Small intestine (tissue), 7 donors: ENCODE results near the gene LIPC. TPM values are rescaled to one million over a fixed set of nuclear protein-coding genes. Genes with fewer than 3 reads are reported as not detected.

Experiments used
- DNase-seq, 2 donors: peaks; one replicate each; pipeline versions ENCODE4 v3.0.0 to v3.0.0-alpha.2; 2013
- FAIRE-seq: peaks from 2 replicates; lab custom pipeline; 2012; peaks lifted over from hg19 to GRCh38; lab: Jason Lieb, UNC
- H3K27ac ChIP-seq, 3 donors: one replicate each; pipeline ENCODE4 v1.5.1; 2013; ENCODE audit warnings: low read length in 2 of 3, mild to moderate bottlenecking in 2 of 3, control low read depth in 1 of 3, inconsistent platforms in 1 of 3, low read depth in 1 of 3, moderate library complexity in 1 of 3
- H3K27me3 ChIP-seq, 3 donors: one replicate each; pipeline ENCODE4 v1.6.1; 2013; ENCODE audit warnings: low read length in 3 of 3, inconsistent platforms in 1 of 3; ENCODE audit not compliant: control insufficient read depth in 3 of 3, insufficient read depth in 3 of 3
- H3K36me3 ChIP-seq, 3 donors: one replicate each; pipeline ENCODE4 v1.6.1; 2013; ENCODE audit warnings: low read length in 3 of 3, inconsistent platforms in 1 of 3, low read depth in 1 of 3, mild to moderate bottlenecking in 1 of 3, moderate library complexity in 1 of 3; ENCODE audit not compliant: control insufficient read depth in 3 of 3, insufficient read depth in 2 of 3
- H3K4me1 ChIP-seq, 3 donors: one replicate each; pipeline ENCODE4 v1.6.1; 2013; ENCODE audit warnings: low read length in 2 of 3, inconsistent platforms in 1 of 3, low read depth in 1 of 3, mild to moderate bottlenecking in 1 of 3, moderate library complexity in 1 of 3; ENCODE audit not compliant: control insufficient read depth in 3 of 3, insufficient read depth in 2 of 3
- H3K4me3 ChIP-seq, 3 donors: one replicate each; pipeline ENCODE4 v1.5.1; 2013; ENCODE audit warnings: low read length in 3 of 3, control low read depth in 1 of 3, inconsistent platforms in 1 of 3, low read depth in 1 of 3, mild to moderate bottlenecking in 1 of 3, moderate library complexity in 1 of 3
- H3K9me3 ChIP-seq, 2 donors: one replicate each; pipeline ENCODE4 v1.6.1; 2013; ENCODE audit warnings: low read depth in 1 of 2, low read length in 1 of 2; ENCODE audit not compliant: control insufficient read depth in 2 of 2, insufficient read depth in 1 of 2
- WGBS, 3 donors: extraction: QIAGEN DNeasy Blood & Tissue Kit; methylation state at CpG; one replicate each; pipeline ENCODE4 v1.1.7; 2013; 5-methylcytosine and 5-hydroxymethylcytosine counted together
- polyA plus RNA-seq, 4 donors: library from polyadenylated mRNA; stranded (reverse) in 3 of 4; unstranded in 1 of 4; fragments of 200-250 nt in 3 of 4; fragments of 120-200 nt in 1 of 4; gene quantifications; one replicate each; pipeline versions ENCODE4 v1.2.1 to v1.2.3, GENCODE V29; 2013
- donor health status: healthy with polysubstance abuse.
- donor health status: control.
- donor health status: control.
- donor health status: Bipolar disorder and iron deficiency.
- donor health status: healthy.

The LIPC gene
- polyA plus RNA-seq, 4 donors = 0.07 to 2.0 (median 1.2) TPM

DNA sequence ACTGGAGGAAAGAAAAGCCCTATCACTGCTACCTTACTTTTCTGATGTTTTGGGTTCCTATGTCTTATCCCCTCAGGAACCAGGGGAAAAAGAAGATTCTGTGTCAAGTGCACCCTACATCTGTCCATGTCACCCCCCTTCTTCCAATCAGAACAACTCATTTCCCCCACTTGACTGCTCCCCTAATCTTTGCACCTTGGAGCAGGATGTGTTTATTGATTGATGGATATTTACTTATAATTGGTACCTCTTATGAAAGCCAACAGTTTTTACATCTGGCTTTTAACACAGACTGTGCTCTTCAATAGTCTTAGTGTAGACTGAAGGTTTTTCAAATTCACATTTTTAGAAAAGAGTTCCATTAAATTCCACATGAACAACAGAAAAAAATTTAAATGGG lies 33.3 kb downstream of the LIPC start:
- no peak for DNase-seq
- Histone ChIP-seq H3K9me3 (no peaks in the 10 kb centered on the region), H3K36me3 (no peaks in the 10 kb centered on the region), H3K4me3 (no peak overlapping the region), H3K27me3 (no peaks in the 10 kb centered on the region), H3K27ac (no peak overlapping the region), H3K4me1 (peaks cover 0 to 11% (median 0%) of the 10 kb centered on the region in 3 donors)
- no peak for FAIRE-seq

DNA sequence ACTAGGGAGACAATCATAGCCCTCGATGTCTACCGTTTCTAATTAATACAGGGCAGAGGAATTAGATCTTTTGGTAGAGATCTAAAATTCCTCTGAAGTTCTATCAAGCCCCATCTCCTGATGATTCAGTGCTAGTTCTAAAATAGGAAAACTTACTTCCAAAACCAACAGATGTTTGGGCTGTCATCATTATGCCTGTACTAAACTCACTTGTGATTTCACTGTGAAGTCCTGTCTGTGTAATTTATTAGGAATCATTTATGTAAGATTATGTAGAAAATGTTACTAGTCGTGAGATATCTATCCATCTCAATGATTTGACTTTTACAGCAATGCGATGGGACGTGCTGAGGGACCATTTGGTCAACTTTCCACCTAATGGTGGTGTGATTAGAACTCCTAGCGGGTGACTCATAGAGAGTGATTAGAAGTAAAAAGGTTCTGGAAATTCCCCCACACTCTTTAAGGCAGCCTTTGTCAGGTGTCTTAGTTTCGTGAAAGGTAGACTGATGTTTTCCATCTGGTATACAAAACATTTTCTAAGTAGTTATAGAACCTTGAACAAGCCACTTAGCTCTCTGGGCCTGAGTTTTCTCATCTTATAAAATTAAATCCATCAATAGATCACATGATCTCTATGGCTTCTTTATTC lies 34.2 kb downstream of the LIPC start:
- Histone ChIP-seq H3K27me3 (no peaks in the 10 kb centered on the region), H3K27ac (no peak overlapping the region), H3K9me3 (no peaks in the 10 kb centered on the region), H3K4me3 (no peak overlapping the region), H3K4me1 (peaks cover 0 to 6% (median 0%) of the 10 kb centered on the region in 3 donors), H3K36me3 (no peaks in the 10 kb centered on the region)
- DNase-seq (no peak), FAIRE-seq (no peak)
- 85 to 87% (median 86%) methylated on average over 7 of the region's 7 CpGs for WGBS, 3 donors

- Histone ChIP-seq H3K36me3 (no peaks in the 10 kb centered on the region), H3K9me3 (no peaks in the 10 kb centered on the region), H3K4me3 (no peak overlapping the region), H3K27ac (no peak overlapping the region), H3K27me3 (no peaks in the 10 kb centered on the region), H3K4me1 (peaks cover 0 to 6% (median 0%) of the 10 kb centered on the region in 3 donors)
- DNase-seq (no peak), FAIRE-seq (no peak)
- WGBS, 3 donors = 94 to 96% (median 94%) methylated on average over 2 of the region's 2 CpGs
Observed at GRCh38 chr15:58466566-58466965, 34.8 kb downstream of the LIPC start.

DNA sequence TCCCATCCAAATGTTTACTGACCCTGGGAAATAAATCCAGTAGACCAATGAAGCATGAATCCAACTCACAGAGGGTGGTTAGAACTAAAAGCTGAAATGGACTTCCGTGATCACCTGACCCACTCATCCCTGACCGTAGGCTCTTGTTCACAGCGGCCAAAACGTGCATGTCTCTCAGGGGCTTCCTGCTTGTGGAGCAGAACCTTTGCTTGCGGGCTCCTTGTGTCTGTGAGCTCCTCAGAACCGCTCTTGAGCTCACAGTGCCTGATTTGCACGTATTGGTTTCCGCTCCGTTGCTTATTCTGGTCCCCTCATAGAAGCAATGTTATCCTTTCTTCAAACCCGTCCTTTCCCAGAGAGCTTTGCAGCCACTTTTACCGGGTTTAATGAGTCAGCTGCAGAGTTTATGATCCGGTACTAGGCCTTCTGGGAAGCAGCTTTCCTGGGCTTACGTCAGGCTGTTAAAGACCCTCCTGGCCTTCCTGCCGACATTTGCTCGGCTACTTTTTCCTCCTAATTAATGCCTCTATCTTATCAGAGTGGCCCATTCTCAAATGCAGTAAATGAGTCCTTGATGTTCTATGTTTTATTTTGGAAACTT lies 35.4 kb downstream of the LIPC start:
- no peaks in the 10 kb centered on the region for H3K9me3 ChIP-seq
- DNase-seq (peak in 1 of 2 donors; percentile 46), FAIRE-seq (no peak)
- peaks cover 0 to 6% (median 0%) of the 10 kb centered on the region in 3 donors for H3K4me1 ChIP-seq
- no peaks in the 10 kb centered on the region for H3K36me3 ChIP-seq
- peak overlapping the region in 1 of 3 donors; percentile 34 for H3K27ac ChIP-seq
- H3K4me3 ChIP-seq = no peak overlapping the region
- no peaks in the 10 kb centered on the region for H3K27me3 ChIP-seq
- 71 to 82% (median 75%) methylated on average over 15 of the region's 15 CpGs for WGBS, 3 donors

GRCh38 chr15:58467722-58468423 lies 36.1 kb downstream of the LIPC start:
- H3K27me3 ChIP-seq = no peaks in the 10 kb centered on the region
- WGBS, 3 donors = 69 to 82% (median 76%) methylated on average over 9 of the region's 9 CpGs
- H3K9me3 ChIP-seq = no peaks in the 10 kb centered on the region
- H3K36me3 ChIP-seq = no peaks in the 10 kb centered on the region
- no peak overlapping the region for H3K27ac ChIP-seq
- DNase-seq (peak in 1 of 2 donors; percentile 43), FAIRE-seq (no peak)
- H3K4me3 ChIP-seq = no peak overlapping the region
- peaks cover 0 to 2% (median 1%) of the 10 kb centered on the region in 3 donors for H3K4me1 ChIP-seq

- FAIRE-seq = no peak
- no peaks in the 10 kb centered on the region for H3K9me3 ChIP-seq
- H3K4me3 ChIP-seq = no peak overlapping the region
- DNase-seq = peak; percentile 40 to 54
- no peaks in the 10 kb centered on the region for H3K36me3 ChIP-seq
- no peaks in the 10 kb centered on the region for H3K27me3 ChIP-seq
- no peak overlapping the region for H3K27ac ChIP-seq
- peaks cover 0 to 12% (median 2%) of the 10 kb centered on the region in 3 donors for H3K4me1 ChIP-seq
- WGBS, 3 donors = 63 to 72% (median 64%) methylated on average over 11 of the region's 11 CpGs
Observed at GRCh38 chr15:58469432-58470353, 37.9 kb downstream of the LIPC start.

GRCh38 chr15:58471348-58471747 lies 39.6 kb downstream of the LIPC start:
- peaks cover 2 to 20% (median 13%) of the 10 kb centered on the region in 3 donors for H3K4me1 ChIP-seq
- DNase-seq (no peak), FAIRE-seq (no peak)
- no peak overlapping the region for H3K4me3 ChIP-seq
- H3K27me3 ChIP-seq = no peaks in the 10 kb centered on the region
- no peaks in the 10 kb centered on the region for H3K9me3 ChIP-seq
- H3K36me3 ChIP-seq = no peaks in the 10 kb centered on the region
- no peak overlapping the region for H3K27ac ChIP-seq
- 92 to 100% (median 97%) methylated on average over 1 of the region's 1 CpG for WGBS, 3 donors

DNA sequence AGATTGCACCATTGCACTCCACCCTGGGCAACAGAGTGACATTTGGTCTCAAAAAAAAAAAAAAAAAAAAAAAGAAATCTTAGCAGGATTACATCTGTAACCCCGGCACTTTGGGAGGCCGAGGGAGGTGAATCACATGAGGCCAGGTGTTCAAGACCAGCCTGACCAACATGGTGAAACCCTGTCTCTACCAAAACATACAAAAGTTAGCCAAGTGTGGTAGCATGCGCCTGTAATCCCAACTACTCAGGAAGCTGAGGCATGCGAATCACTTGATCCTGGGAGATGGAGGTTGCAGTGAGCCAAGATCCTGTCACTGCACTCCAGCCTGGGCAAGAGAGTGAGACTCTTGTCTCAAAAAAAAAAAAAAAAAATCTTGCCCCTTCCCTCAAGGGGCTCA lies 40.4 kb downstream of the LIPC start:
- H3K9me3 ChIP-seq = no peaks in the 10 kb centered on the region
- DNase-seq (no peak), FAIRE-seq (no peak)
- H3K4me1 ChIP-seq = peaks cover 2 to 22% (median 13%) of the 10 kb centered on the region in 3 donors
- WGBS, 3 donors = 74 to 98% (median 94%) methylated on average over 4 of the region's 4 CpGs
- H3K27ac ChIP-seq = no peak overlapping the region
- no peak overlapping the region for H3K4me3 ChIP-seq
- no peaks in the 10 kb centered on the region for H3K36me3 ChIP-seq
- H3K27me3 ChIP-seq = no peaks in the 10 kb centered on the region
